Activated CD8-positive, alpha-beta memory T cell treated with anti-CD3 and anti-CD28 coated beads, Interleukin-2, amount 50 U/mL, for 24 hours (primary cell): ENCODE measurements around the gene CYFIP1.

Source experiments
- DNase-seq: peaks from one replicate; pipeline ENCODE4 v3.0.0-alpha.2; 2020; ENCODE audit errors: extremely low read depth

Gene CYFIP1

GRCh38 chr15:22968366-22968765, 11.8 kb downstream of the CYFIP1 start:
- no peak for DNase-seq

- no peak for DNase-seq
Observed at GRCh38 chr15:22967084-22967770, 12.9 kb downstream of the CYFIP1 start.

- DNase-seq: no peak
Observed at GRCh38 chr15:22966321-22967083, 13.7 kb downstream of the CYFIP1 start.

GRCh38 chr15:22963641-22964040, 16.5 kb downstream of the CYFIP1 start:
- no peak for DNase-seq

- DNase-seq: no peak
Observed at GRCh38 chr15:22962611-22963010, 17.6 kb downstream of the CYFIP1 start.

- no peak for DNase-seq
Observed at GRCh38 chr15:22961762-22962161, 18.4 kb downstream of the CYFIP1 start.

GRCh38 chr15:22960556-22960955, 19.6 kb downstream of the CYFIP1 start:
- DNase-seq: no peak

- no peak for DNase-seq
Observed at GRCh38 chr15:22960126-22960525, 20.0 kb downstream of the CYFIP1 start.

- DNase-seq: no peak
Observed at GRCh38 chr15:22959321-22960101, 20.7 kb downstream of the CYFIP1 start.

GRCh38 chr15:22958487-22959280, 21.5 kb downstream of the CYFIP1 start:
- DNase-seq: no peak

- DNase-seq: no peak
Observed at GRCh38 chr15:22956978-22957260, 23.2 kb downstream of the CYFIP1 start.

GRCh38 chr15:22956257-22956977, 23.8 kb downstream of the CYFIP1 start:
- no peak for DNase-seq

GRCh38 chr15:22955544-22956119, 24.5 kb downstream of the CYFIP1 start:
- DNase-seq: no peak

GRCh38 chr15:22954798-22955543, 25.2 kb downstream of the CYFIP1 start:
- no peak for DNase-seq

GRCh38 chr15:22954326-22954725, 25.8 kb downstream of the CYFIP1 start:
- DNase-seq: no peak

GRCh38 chr15:22952796-22953579, 27.2 kb downstream of the CYFIP1 start:
- DNase-seq: no peak

- no peak for DNase-seq
Observed at GRCh38 chr15:22951381-22952280, 28.5 kb downstream of the CYFIP1 start.

- no peak for DNase-seq
Observed at GRCh38 chr15:22951031-22951380, 29.2 kb downstream of the CYFIP1 start.
